Measurements from ENCODE around the gene STK39. TPM values are rescaled to one million over a fixed set of nuclear protein-coding genes. Genes with fewer than 3 reads are reported as not detected.

The STK39 gene
- total RNA-seq, 1 donor from 2014 or later, result 31.9 TPM

DNA sequence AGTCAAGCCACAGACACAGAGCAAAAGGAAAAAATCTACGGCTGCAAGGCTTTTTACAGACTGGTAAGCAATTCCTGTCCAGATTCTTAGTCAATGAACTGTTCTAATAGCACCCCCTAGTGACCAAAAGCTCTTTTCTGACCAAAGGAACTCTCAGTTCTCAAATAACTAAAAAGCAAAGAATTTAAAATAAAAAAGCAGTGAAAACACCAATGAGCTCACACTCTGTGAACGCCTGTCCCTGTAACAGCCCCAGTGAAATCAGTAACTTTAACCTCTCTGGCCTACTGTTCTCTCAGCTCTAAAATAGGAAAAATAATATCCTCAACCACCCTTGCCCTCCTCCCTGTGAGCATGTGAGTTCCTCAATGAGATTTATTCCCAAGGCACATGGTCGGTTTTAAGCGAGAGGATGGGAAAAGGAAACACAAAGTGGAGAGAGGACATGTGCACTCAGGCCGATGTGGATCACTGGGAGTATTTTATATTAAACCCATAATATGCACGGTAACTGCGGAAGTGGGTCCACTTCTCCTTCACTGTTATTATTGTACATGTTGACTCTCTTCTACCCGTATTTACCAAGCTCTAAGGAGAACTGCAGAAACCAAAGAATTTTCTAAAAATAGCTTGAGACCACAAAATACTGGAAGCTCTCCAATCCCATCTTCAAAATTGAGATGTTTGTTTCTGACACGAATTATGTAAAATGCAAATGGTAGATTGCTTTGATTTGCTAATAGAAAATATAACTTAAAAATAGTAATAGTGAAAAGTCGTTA, 128.5 kb downstream of the STK39 start:
- H3K27me3 Mint-ChIP-seq (ENCODE audit: low read depth), result no peaks in the 10 kb centered on the region
- no peak overlapping the region for H3K27ac Mint-ChIP-seq (ENCODE audit: unreplicated experiment)
- no peaks in the 10 kb centered on the region for H3K9me3 Mint-ChIP-seq (ENCODE audit: low read depth)
- H3K4me1 Mint-ChIP-seq (ENCODE audit: low read depth), result peaks cover 21% of the 10 kb centered on the region
- H3K36me3 Mint-ChIP-seq (ENCODE audit: low read depth), result peaks cover 15% of the 10 kb centered on the region
- TF ChIP-seq, protein P1, sequence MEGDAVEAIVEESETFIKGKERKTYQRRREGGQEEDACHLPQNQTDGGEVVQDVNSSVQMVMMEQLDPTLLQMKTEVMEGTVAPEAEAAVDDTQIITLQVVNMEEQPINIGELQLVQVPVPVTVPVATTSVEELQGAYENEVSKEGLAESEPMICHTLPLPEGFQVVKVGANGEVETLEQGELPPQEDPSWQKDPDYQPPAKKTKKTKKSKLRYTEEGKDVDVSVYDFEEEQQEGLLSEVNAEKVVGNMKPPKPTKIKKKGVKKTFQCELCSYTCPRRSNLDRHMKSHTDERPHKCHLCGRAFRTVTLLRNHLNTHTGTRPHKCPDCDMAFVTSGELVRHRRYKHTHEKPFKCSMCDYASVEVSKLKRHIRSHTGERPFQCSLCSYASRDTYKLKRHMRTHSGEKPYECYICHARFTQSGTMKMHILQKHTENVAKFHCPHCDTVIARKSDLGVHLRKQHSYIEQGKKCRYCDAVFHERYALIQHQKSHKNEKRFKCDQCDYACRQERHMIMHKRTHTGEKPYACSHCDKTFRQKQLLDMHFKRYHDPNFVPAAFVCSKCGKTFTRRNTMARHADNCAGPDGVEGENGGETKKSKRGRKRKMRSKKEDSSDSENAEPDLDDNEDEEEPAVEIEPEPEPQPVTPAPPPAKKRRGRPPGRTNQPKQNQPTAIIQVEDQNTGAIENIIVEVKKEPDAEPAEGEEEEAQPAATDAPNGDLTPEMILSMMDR (IDR thresholded peaks at IDR 0.05), result peak; percentile 91
- DNase-seq (ENCODE audit: low spot score), result no peak
- no peak overlapping the region for H3K4me3 Mint-ChIP-seq (ENCODE audit: unreplicated experiment)

DNA sequence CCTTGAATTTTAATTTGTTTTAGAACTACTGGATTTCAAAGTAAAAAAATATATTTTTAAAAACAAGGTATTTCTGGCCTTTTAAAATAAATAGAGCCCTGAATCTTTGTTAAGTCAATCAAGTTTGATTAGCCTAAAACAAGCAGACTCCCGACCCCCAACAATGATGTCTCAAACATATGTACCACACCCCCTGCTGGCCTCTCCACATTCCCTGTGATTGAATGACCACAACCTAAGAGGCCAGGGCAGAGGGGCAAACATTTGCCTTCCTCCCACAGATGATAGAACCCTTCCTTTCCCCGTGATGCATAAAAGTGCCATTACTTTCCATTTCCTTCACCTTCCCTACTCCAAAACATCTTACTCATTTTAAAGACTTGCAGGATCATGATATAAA, 130.9 kb downstream of the STK39 start:
- Mint-ChIP-seq H3K36me3 (ENCODE audit: low read depth) (peaks cover 20% of the 10 kb centered on the region), H3K27ac (ENCODE audit: unreplicated experiment) (no peak overlapping the region), H3K27me3 (ENCODE audit: low read depth) (no peaks in the 10 kb centered on the region), H3K9me3 (ENCODE audit: low read depth) (no peaks in the 10 kb centered on the region), H3K4me3 (ENCODE audit: unreplicated experiment) (no peak overlapping the region), H3K4me1 (ENCODE audit: low read depth) (peaks cover 19% of the 10 kb centered on the region)
- TF ChIP-seq, protein P1 (IDR thresholded peaks at IDR 0.05), result peak; percentile 68
- DNase-seq (ENCODE audit: low spot score), result no peak

DNA sequence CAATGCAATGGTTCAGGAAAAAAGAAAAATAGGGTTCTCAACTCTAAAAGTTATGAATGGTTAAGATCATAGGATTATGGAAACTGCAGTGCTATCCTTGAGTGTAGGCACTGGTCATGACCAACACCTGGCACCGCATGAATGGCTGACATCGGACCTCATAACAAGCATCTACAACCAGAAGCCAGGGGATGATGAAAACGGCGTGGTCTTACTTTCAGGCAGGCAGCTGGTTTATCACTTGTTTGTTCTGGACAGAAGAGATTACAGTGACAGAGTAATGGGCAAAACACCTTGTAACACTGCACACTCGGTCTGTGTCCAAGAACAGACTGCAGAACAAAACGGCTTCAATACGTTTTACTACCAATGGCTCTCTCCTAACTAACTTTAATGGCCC, 132.8 kb downstream of the STK39 start:
- no peaks in the 10 kb centered on the region for H3K9me3 Mint-ChIP-seq (ENCODE audit: low read depth)
- peaks cover 19% of the 10 kb centered on the region for H3K4me1 Mint-ChIP-seq (ENCODE audit: low read depth)

DNA sequence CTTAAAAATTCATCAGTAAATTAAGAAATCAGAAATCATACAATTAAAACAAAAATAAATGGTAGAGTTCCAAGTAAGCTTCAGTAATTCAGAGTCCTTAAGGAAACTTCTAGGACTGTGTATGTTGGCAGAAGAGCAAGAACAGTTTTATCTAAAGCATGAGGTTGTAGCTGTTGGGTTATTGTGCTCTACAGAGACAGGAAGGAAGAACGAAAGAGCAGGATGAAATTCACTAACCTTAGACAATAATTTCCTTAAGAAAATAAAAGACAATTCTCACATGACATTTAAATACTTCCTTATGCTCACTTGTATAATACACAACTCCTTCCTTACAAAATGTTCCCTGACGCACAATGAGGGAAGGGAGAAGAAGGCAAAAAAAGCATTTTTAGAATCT, 133.4 kb downstream of the STK39 start:
- no peak for DNase-seq (ENCODE audit: low spot score)
- TF ChIP-seq, protein P1 (IDR thresholded peaks at IDR 0.05), result no peak
- H3K9me3 Mint-ChIP-seq (ENCODE audit: low read depth), result no peaks in the 10 kb centered on the region
- peak overlapping the region; percentile 2 for H3K27ac Mint-ChIP-seq (ENCODE audit: unreplicated experiment)
- peaks cover 24% of the 10 kb centered on the region for H3K36me3 Mint-ChIP-seq (ENCODE audit: low read depth)
- peaks cover 19% of the 10 kb centered on the region for H3K4me1 Mint-ChIP-seq (ENCODE audit: low read depth)
- H3K27me3 Mint-ChIP-seq (ENCODE audit: low read depth), result no peaks in the 10 kb centered on the region
- H3K4me3 Mint-ChIP-seq (ENCODE audit: unreplicated experiment), result no peak overlapping the region

More for the DNA sequence above, 132.8 kb downstream of the STK39 start:
- peaks cover 21% of the 10 kb centered on the region for H3K36me3 Mint-ChIP-seq (ENCODE audit: low read depth)
- H3K27ac Mint-ChIP-seq (ENCODE audit: unreplicated experiment), result peak overlapping the region; percentile 2
- no peaks in the 10 kb centered on the region for H3K27me3 Mint-ChIP-seq (ENCODE audit: low read depth)
- TF ChIP-seq, protein P1 (IDR thresholded peaks at IDR 0.05), result no peak
- no peak overlapping the region for H3K4me3 Mint-ChIP-seq (ENCODE audit: unreplicated experiment)
- no peak for DNase-seq (ENCODE audit: low spot score)

DNA sequence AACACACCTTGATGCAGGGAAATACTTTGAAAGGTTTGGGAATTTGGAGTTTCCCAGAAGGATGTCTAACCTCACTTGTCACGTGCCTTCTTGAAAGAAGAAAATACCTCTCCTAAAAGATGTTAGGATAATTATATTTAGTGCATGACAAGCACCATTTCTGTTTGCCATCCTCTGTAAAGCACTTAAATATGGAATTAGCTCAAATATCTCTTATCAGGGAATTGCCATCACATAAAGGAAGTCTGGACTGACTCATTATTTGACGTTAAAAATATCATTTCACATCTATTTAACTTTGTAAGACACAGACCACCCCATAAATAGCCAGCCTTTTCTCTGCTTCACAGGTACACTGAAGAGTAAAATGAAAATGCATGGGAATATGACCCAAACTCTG, 140.1 kb downstream of the STK39 start:
- Mint-ChIP-seq H3K9me3 (ENCODE audit: low read depth) (no peaks in the 10 kb centered on the region), H3K4me1 (ENCODE audit: low read depth) (peaks cover 7% of the 10 kb centered on the region), H3K27me3 (ENCODE audit: low read depth) (no peaks in the 10 kb centered on the region), H3K27ac (ENCODE audit: unreplicated experiment) (no peak overlapping the region), H3K4me3 (ENCODE audit: unreplicated experiment) (no peak overlapping the region), H3K36me3 (ENCODE audit: low read depth) (peaks cover 16% of the 10 kb centered on the region)
- TF ChIP-seq, protein P1 (IDR thresholded peaks at IDR 0.05), result no peak
- no peak for DNase-seq (ENCODE audit: low spot score)

Measured in chondrocyte (in vitro differentiated cells).